Hair follicle dermal papilla cell (primary cell): ENCODE results near the gene MYH2. TPM values are rescaled to one million over a fixed set of nuclear protein-coding genes. Genes with fewer than 3 reads are reported as not detected.

Experiments used
- total RNA-seq: library from RNA; depleted of rRNA; stranded (reverse); fragments of >200 nt; gene quantifications from 2 replicates; pipeline ENCODE4 v1.2.3, GENCODE V29; 2012

Gene MYH2
- not detected in 2 replicates for total RNA-seq

GRCh38 chr17:10549096-10549842 is at the start of gene MYH2:
MYH2 (minus strand) TSS chr17:10549658; CDS start chr17:10547920, 1,738 bp downstream.

DNA sequence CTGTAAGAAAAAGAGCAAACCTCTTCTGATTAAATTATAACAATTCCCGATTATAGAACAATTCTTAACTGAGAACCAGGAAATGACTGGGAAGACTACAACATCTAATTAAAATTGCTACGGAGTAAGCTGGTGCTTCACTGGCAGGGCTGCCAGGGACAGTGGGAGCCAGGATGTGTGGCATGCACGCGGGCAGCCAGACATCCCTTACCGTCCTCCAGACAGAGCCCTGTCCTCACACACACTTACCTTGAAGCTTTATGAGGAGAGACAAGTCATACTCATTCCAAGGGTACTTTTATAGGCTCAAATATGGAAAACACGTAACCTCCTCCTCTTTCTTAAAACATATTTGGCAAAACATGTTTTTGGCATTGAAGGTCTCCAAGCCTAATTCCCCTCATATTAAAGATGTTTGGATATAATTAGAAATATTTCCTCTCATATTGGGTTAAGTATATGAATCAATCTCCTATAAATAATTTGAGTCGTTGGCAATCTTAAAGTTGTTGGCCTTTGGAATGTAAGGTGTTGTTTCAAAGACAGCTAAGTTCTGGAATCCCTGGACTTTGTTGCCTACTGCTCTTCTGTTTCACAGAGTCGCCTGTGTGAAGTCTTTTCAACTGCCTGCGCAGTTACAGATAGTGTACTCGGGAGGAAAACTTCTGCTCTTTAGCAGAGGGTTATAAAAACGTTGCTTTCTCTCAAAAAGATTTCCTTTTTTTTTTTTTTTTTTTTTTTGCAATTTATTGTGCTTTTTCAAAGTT is 31.0 kb downstream of the MYH2 start, which contains the start of gene MYH1:
TSS of gene MYH1 (minus strand) at position 272 of the 767 bp plus-strand sequence. CDS start 1,900 bp downstream, outside the sequence.

Other genes with a start within 250 kb of the MYH2 start
- gene MYH13, start 176.7 kb downstream of the MYH2 start, total RNA-seq = not detected in 2 replicates
- not detected in 2 replicates for gene MYH8, start 127.7 kb downstream of the MYH2 start, total RNA-seq
- not detected in 2 replicates for gene MYH4, start 80.1 kb downstream of the MYH2 start, total RNA-seq
- gene MYH1, start 31.1 kb downstream of the MYH2 start, total RNA-seq = not detected in 2 replicates
- 0.12 and 4.9 TPM in 2 replicates for gene MYH3, start 107.7 kb upstream of the MYH2 start, total RNA-seq
- gene SCO1, start 147.9 kb upstream of the MYH2 start, total RNA-seq = 15.8 and 20.1 TPM in 2 replicates
- gene ADPRM, start 147.9 kb upstream of the MYH2 start, total RNA-seq = 12.5 and 12.7 TPM in 2 replicates
- gene TMEM220, start 180.4 kb upstream of the MYH2 start, total RNA-seq = 5.2 and 5.4 TPM in 2 replicates